Dedifferentiated amniotic fluid mesenchymal stem cell (primary cell): ENCODE data around the gene EGLN1.

ENCODE experiments used
- DNase-seq: peaks from one replicate; pipeline ENCODE4 v3.0.0-alpha.2; 2016; ENCODE audit errors: extremely low spot score

The EGLN1 gene

DNA sequence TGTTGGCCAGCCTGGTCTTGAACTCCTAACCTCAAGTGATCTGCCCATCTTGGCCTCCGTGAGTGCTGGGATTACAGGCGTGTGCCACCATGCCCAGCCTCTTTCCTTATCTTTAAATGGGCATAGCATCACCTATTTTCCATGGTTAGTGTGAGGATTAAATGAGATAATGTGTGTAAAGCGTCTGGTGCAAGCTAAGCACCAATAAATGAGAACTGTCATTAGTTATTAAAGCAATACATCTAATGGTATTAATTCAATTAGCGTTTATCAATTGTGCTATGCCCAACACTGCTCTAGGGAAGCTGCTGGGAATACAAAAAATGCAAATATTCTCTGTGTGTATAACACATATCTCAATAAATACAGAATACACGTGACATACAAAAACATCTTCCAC is 94.5 kb downstream of the EGLN1 start:
- no peak for DNase-seq

- DNase-seq = no peak
Observed at GRCh38 chr1:231326248-231326647, 95.8 kb downstream of the EGLN1 start.

- DNase-seq = no peak
Observed at GRCh38 chr1:231324660-231325059, 97.4 kb downstream of the EGLN1 start.

DNA sequence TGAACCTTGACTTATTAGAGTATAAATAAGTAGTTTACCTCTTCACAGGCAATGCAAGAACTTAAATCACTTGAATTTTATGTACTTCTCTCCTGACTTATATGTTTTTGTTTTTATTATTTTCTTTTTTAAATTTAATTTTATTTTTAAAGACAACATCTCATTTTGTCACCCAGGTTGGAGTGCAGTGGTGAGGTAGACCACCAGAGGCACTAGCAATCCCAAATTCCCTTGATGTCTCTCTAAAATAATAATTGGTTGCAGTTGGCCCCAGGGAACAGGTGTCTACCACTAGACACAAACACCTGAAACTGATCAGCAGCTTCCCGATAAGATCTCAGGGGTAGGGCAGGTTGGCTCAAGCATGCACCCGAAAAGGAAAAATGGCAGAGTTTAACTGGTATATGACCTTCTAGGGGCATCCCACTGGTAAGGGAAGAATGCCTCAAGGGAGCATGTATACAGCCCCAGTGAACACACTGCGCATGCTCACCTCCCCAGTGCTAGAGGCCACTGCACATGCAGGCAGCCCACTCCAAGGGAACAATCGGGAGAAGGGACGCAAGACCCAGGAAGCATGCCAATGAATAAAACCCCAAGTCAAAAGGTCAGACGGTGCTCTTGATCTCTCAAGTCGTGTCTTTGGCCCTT is 99.1 kb downstream of the EGLN1 start:
- no peak for DNase-seq

DNA sequence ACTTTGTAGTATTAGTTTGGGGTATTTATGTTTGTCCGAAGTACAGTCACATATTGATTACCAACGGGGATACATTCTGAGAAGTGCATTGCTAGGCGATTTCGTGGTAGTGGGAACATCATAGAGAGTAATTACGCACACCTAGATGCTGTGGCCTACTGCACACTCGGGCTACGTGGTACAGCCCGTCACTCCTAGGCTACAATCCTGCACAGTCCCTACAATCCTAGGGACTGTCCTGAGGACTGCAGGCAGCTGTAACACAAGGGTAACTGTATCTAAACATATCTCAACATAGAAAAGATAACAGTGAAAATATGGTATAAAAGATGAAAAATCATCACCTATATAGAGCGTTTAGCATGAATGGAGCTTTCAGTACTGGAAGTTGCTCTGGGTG is 103.0 kb downstream of the EGLN1 start:
- no peak for DNase-seq

DNA sequence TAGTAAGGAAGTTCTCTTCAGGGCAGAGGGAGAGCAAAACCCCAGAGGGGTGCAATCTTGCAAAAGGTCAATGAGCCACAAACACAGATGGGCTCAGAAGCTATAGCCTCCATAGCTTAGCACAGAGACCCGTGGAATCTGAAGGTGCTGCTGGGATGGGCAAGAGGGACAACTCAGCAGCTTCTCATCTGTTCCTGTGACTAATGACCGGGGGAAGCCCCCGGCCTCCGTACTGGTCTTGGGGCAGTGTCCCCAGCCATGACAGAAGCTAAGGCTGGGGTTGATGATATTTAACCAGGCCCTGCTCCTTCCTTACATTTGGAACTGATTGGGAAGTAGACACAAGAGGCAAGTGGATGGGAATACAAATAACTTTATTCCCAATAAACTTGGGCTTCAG is 103.5 kb downstream of the EGLN1 start:
- no peak for DNase-seq

- no peak for DNase-seq
Observed at GRCh38 chr1:231318015-231318355, 104.1 kb downstream of the EGLN1 start.

DNA sequence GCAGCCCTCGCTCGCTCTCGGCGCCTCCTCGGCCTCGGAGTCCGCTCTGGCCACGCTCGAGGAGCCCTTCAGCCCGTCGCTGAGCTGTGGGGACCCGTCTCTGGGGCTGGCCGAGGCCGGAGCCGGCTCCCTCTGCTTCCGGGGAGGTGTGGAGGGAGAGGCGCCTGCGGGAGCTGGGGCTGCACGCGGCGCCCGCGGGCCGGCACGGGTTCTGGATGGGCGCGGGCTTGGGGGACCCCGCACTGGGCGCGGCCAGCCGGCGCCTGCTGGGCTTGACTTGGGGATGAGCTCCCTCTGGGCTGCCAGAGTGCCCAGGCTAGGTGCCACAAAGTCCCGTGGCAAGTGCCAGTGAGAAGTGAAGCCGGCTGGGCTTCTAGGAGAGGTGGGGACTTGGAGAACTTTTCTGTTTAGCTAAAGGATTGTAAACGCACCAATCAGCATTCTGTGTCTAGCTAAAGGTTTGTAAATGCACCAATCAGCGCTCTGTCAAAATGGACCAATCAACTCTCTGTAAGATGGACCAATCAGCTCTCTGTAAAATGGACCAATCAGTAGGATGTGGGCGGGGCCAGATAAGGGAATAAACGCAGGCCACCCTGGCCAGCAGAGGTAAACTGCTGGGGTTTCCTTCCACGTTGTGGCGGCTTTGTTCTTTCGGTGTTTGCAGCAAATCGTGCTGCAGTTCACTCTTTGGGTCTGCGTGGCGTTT is 104.6 kb downstream of the EGLN1 start:
- no peak for DNase-seq

DNA sequence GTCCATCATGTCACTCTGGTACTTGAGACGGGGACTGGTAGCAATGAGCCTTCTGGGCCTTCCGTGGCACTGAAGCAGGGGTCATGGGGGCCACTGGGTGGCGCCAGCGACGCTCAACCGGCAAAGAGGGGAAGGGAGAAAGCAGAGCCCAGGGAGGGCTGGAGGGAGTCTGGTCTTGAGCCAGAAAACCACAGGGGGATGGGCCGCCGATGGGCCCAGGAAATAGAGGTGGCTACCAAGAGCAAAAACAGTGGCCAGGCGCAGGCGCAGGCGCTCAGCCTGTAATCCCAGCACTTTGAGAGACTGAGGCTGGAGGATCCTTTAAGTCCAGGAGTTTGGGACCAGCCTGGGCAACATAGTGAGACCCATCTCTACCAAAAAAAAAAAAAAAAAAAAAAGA is 106.2 kb downstream of the EGLN1 start:
- DNase-seq = no peak
